Naive thymus-derived CD8-positive, alpha-beta T cell (primary cell): ENCODE data around the gene RPS15. TPM values are rescaled to one million over a fixed set of nuclear protein-coding genes. Genes with fewer than 3 reads are reported as not detected.

Experiments used
- ATAC-seq, 2 donors: fragments of 150-1000 bp; cut with Tn5 transposase in 1 of 2; sonication (Bioruptor Pico), chemical (Tn5 transposase) in 1 of 2; 1 replicate in 1 of 2; 2 replicates in 1 of 2; pipeline ENCODE4 v1.10.0; 2021; ENCODE audit warnings: mild to moderate bottlenecking in 2 of 2, moderate library complexity in 2 of 2
- POLR2A ChIA-PET: fragments of 350-600 bp; sonication (Branson Sonifier 250); formaldehyde crosslinking; loops from one replicate; lab custom pipeline; 2021; ENCODE audit warnings: antibody characterized with exemption; lab: Charles Lee
- DNase-seq, 10 donors: peaks; one replicate each; pipeline versions ENCODE4 v3.0.0 to v3.0.0-alpha.2; 2020 to 2022
- H3K27ac Mint-ChIP-seq, 10 donors: one replicate each; pipeline ENCODE4 v1.8.0; 2020 to 2022; ENCODE audit warnings: mild to moderate bottlenecking in 10 of 10, mixed read lengths in 10 of 10, moderate library complexity in 4 of 10, inconsistent platforms in 1 of 10
- H3K27me3 Mint-ChIP-seq, 5 donors: one replicate each; pipeline ENCODE4 v1.8.0; 2021 to 2022; ENCODE audit warnings: mixed read lengths in 5 of 5
- H3K36me3 Mint-ChIP-seq, 3 donors: one replicate each; pipeline ENCODE4 v1.8.0; 2020 to 2022; ENCODE audit warnings: mixed read lengths in 3 of 3, mild to moderate bottlenecking in 2 of 3, inconsistent platforms in 1 of 3
- H3K4me1 Mint-ChIP-seq, 4 donors: one replicate each; pipeline ENCODE4 v1.8.0; 2021 to 2022; ENCODE audit warnings: mixed read lengths in 4 of 4
- H3K4me3 Mint-ChIP-seq, 10 donors: one replicate each; pipeline ENCODE4 v1.8.0; 2020 to 2022; ENCODE audit warnings: mild to moderate bottlenecking in 10 of 10, mixed read lengths in 10 of 10, moderate library complexity in 6 of 10, inconsistent platforms in 1 of 10
- H3K9me3 Mint-ChIP-seq, 9 donors: one replicate each; pipeline ENCODE4 v1.8.0; 2020 to 2022; ENCODE audit warnings: mixed read lengths in 9 of 9, mild to moderate bottlenecking in 3 of 9, inconsistent platforms in 1 of 9, moderate library complexity in 1 of 9
- polyA plus RNA-seq, 3 donors: library from polyadenylated mRNA; unstranded; fragments of 300-500 nt; fragmentation: Illumina TruSeq; gene quantifications; one replicate each; pipeline ENCODE4 v1.2.3, GENCODE V29; 2021
- total RNA-seq, 8 experiments: library from RNA in 2 of 8; stranded (reverse) in 2 of 8; gene quantifications; one replicate each; pipeline ENCODE4 v1.2.3 and lab custom pipeline; 2021 to 2026

Gene RPS15
- total and polyA plus RNA-seq, 5 experiments from 2014 or later = 1,886 to 4,304 (median 3,438) TPM

- POLR2A ChIA-PET = interaction anchor here (0.6 to 2.3 kb wide), 3 partner anchors 12 to 74 kb away, joined by 3 to 14 read pairs (median 3); partner anchors contain the start of gene REEP6
Observed at GRCh38 chr19:1478934-1479707, 40.9 kb downstream of the RPS15 start, which contains the start of gene C19orf25. TSS of gene C19orf25 (minus strand) at chr19:1479215. CDS start at chr19:1478903, 312 bp downstream.

GRCh38 chr19:1481224-1481892, 43.2 kb downstream of the RPS15 start:
- Mint-ChIP-seq H3K9me3 (no peaks in the 10 kb centered on the region), H3K4me1 (peaks cover 7 to 24% (median 15%) of the 10 kb centered on the region in 4 donors), H3K27ac (no peak overlapping the region), H3K27me3 (no peaks in the 10 kb centered on the region), H3K36me3 (peaks cover 0 to 9% (median 2%) of the 10 kb centered on the region in 3 donors), H3K4me3 (no peak overlapping the region)
- ATAC-seq = no peak
- POLR2A ChIA-PET = interaction anchor here (1.2 kb wide), 1 partner anchor 10 kb away, joined by 3 read pairs; the partner anchor contains the start of gene REEP6
- DNase-seq = peak in 1 of 10 donors; percentile 53

More at GRCh38 chr19:1478934-1479707, 40.9 kb downstream of the RPS15 start, which contains the start of gene C19orf25:
- Mint-ChIP-seq H3K4me3 (peak within 1 kb of the TSS; percentile 96 to 100 (median 98)), H3K27me3 (no peaks in the 10 kb centered on the region), H3K4me1 (peaks cover 7 to 24% (median 16%) of the 10 kb centered on the region in 4 donors), H3K9me3 (no peaks in the 10 kb centered on the region), H3K27ac (peak within 1 kb of the TSS; percentile 93 to 99 (median 97)), H3K36me3 (peaks cover 0 to 9% (median 2%) of the 10 kb centered on the region in 3 donors)
- ATAC-seq = peak; percentile 96 to 98
- DNase-seq = peak; percentile 82 to 94 (median 86)

- Mint-ChIP-seq H3K27ac (no peak overlapping the region), H3K36me3 (peaks cover 0 to 7% (median 2%) of the 10 kb centered on the region in 3 donors), H3K4me1 (peaks cover 7 to 20% (median 12%) of the 10 kb centered on the region in 4 donors), H3K4me3 (no peak overlapping the region), H3K27me3 (no peaks in the 10 kb centered on the region), H3K9me3 (no peaks in the 10 kb centered on the region)
- DNase-seq = peak in 1 of 10 donors; percentile 47
- no peak for ATAC-seq
- POLR2A ChIA-PET = interaction anchor here (1.2 kb wide), 1 partner anchor 9 kb away, joined by 3 read pairs; the partner anchor contains the start of gene REEP6
Observed at GRCh38 chr19:1481893-1482360, 43.7 kb downstream of the RPS15 start.

GRCh38 chr19:1482361-1483130, 44.4 kb downstream of the RPS15 start:
- POLR2A ChIA-PET = interaction anchor here (1.2 kb wide), 1 partner anchor 9 kb away, joined by 3 read pairs; the partner anchor contains the start of gene REEP6
- H3K27me3 Mint-ChIP-seq = no peaks in the 10 kb centered on the region
- ATAC-seq (no peak), DNase-seq (peak in 1 of 10 donors; percentile 26)
- H3K36me3 Mint-ChIP-seq = peaks cover 0 to 2% (median 2%) of the 10 kb centered on the region in 3 donors
- H3K4me1 Mint-ChIP-seq = peaks cover 5 to 14% (median 9%) of the 10 kb centered on the region in 4 donors
- no peaks in the 10 kb centered on the region for H3K9me3 Mint-ChIP-seq
- H3K27ac Mint-ChIP-seq = peak overlapping the region in 1 of 10 donors; percentile 11
- peak overlapping the region in 1 of 10 donors; percentile 10 for H3K4me3 Mint-ChIP-seq

GRCh38 chr19:1483131-1483978, 45.2 kb downstream of the RPS15 start:
- H3K4me3 Mint-ChIP-seq = no peak overlapping the region
- POLR2A ChIA-PET = no interaction called here
- H3K27me3 Mint-ChIP-seq = no peaks in the 10 kb centered on the region
- no peak for ATAC-seq
- peaks cover 0 to 2% (median 2%) of the 10 kb centered on the region in 3 donors for H3K36me3 Mint-ChIP-seq
- H3K9me3 Mint-ChIP-seq = no peaks in the 10 kb centered on the region
- H3K4me1 Mint-ChIP-seq = peaks cover 5 to 8% (median 6%) of the 10 kb centered on the region in 4 donors
- no peak overlapping the region for H3K27ac Mint-ChIP-seq
- DNase-seq = peak in 1 of 10 donors; percentile 46

- Mint-ChIP-seq H3K27ac (no peak overlapping the region), H3K4me1 (peaks cover 4 to 5% (median 5%) of the 10 kb centered on the region in 4 donors), H3K4me3 (no peak overlapping the region), H3K36me3 (peaks cover 0 to 1% (median under 1%) of the 10 kb centered on the region in 3 donors), H3K27me3 (no peaks in the 10 kb centered on the region), H3K9me3 (no peaks in the 10 kb centered on the region)
- peak in 1 of 10 donors; percentile 36 for DNase-seq
- POLR2A ChIA-PET = no interaction called here
- ATAC-seq = no peak
Observed at GRCh38 chr19:1483979-1484428, 45.8 kb downstream of the RPS15 start.

- Mint-ChIP-seq H3K36me3 (no peaks in the 10 kb centered on the region), H3K27ac (peak overlapping the region in 1 of 10 donors; percentile 5), H3K27me3 (no peaks in the 10 kb centered on the region), H3K9me3 (no peaks in the 10 kb centered on the region), H3K4me1 (peaks cover 8 to 19% (median 15%) of the 10 kb centered on the region in 4 donors), H3K4me3 (no peak overlapping the region)
- DNase-seq = peak in 1 of 10 donors; percentile 42
- ATAC-seq = no peak
- POLR2A ChIA-PET = interaction anchor here (0.6 kb wide), 1 partner anchor 750 kb away, joined by 3 read pairs; no protein-coding TSS in a partner anchor
Observed at GRCh38 chr19:1486720-1487575, 48.8 kb downstream of the RPS15 start.

DNA sequence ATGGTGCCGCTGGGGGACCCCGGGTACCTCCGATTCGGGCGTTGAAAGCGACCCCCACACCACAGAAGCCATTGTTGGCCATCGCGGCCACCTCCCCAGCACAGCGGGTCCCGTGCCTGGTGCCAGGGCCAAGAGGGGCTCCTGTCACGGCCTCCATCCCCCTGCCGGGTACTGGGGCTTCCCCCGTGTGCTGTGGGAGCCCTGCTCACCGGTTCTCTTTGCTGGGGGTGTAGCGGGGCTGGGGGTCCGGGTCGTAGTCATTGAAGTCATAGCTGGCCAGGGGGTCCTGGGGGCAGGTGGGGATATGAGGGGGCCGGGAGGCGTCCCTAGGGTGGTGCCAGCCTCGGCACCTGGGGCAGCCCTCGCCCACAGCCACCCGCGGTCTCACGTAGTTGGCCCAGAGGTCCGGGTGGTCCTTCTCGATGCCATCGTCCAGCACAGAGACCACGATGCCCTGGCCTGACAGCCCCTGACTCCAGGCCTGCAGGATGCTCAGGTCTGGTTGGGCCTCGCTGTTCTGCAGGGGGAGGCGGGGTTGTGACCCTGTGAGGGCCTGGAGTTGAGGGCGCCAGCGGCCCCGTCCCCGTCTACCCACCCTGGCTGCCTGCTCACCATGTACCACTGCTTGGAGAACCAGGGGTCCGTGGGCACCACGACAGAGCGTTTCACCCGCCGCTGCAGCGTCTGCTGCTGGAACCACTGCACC, 49.5 kb downstream of the RPS15 start:
- POLR2A ChIA-PET = interaction anchor here (0.6 kb wide), 1 partner anchor 749 kb away, joined by 3 read pairs; no protein-coding TSS in a partner anchor
- ATAC-seq (no peak), DNase-seq (peak in 1 of 10 donors; percentile 56)
- no peaks in the 10 kb centered on the region for H3K36me3 Mint-ChIP-seq
- H3K27me3 Mint-ChIP-seq = no peaks in the 10 kb centered on the region
- H3K9me3 Mint-ChIP-seq = no peaks in the 10 kb centered on the region
- no peak overlapping the region for H3K4me3 Mint-ChIP-seq
- H3K4me1 Mint-ChIP-seq = peaks cover 8 to 22% (median 15%) of the 10 kb centered on the region in 4 donors
- H3K27ac Mint-ChIP-seq = no peak overlapping the region

- POLR2A ChIA-PET = interaction anchor here (0.9 to 1.9 kb wide), 2 partner anchors 10 to 14 kb away, joined by 3 to 5 read pairs; no protein-coding TSS in a partner anchor
- peaks cover 8 to 22% (median 15%) of the 10 kb centered on the region in 4 donors for H3K4me1 Mint-ChIP-seq
- no peaks in the 10 kb centered on the region for H3K27me3 Mint-ChIP-seq
- no peak overlapping the region for H3K4me3 Mint-ChIP-seq
- no peak for DNase-seq
- H3K27ac Mint-ChIP-seq = no peak overlapping the region
- no peaks in the 10 kb centered on the region for H3K9me3 Mint-ChIP-seq
- ATAC-seq = no peak
- H3K36me3 Mint-ChIP-seq = no peaks in the 10 kb centered on the region
Observed at GRCh38 chr19:1488282-1488601, 50.0 kb downstream of the RPS15 start.
